ENCODE measurements around the gene KLHL40. TPM values are rescaled to one million over a fixed set of nuclear protein-coding genes. Genes with fewer than 3 reads are reported as not detected.

Gene KLHL40
- total and polyA plus RNA-seq, 10 of the 15 experiments (the other 5 are each of a cell fraction or from before 2014, with no cell fraction given), result not detected

DNA sequence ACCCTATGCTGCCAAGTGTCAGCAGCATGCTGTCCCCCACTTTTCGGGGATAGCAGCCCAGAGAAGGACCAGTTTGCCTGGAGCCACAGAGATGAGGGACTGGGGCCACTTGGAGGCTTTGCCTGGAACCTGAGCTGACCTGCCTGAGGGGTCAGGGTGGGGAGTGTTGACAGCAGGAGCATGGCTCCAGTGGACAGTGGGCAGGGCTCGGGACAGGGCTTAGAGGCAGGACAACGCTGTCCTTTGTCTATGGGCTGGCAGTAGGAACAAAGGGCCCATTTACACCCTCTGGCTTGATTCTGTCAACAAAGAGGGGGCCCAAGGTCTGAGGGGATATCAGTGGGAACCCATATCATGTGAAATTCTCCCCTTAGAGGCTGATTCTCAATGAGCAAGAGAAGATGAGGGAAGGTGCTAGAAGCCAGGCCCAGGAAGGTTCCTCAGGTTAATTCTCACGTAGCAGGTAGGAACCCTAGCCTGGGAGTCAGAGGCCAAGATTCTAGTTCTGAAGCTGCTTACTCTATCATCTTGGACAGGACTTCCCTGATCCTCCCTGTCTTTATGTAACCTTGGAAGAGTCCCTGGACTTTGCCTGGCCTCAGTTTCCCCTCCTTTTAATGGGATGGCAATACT lies 47.0 kb downstream of the KLHL40 start:
- no TSS peak for BruUV-seq (replicated peaks)

DNA sequence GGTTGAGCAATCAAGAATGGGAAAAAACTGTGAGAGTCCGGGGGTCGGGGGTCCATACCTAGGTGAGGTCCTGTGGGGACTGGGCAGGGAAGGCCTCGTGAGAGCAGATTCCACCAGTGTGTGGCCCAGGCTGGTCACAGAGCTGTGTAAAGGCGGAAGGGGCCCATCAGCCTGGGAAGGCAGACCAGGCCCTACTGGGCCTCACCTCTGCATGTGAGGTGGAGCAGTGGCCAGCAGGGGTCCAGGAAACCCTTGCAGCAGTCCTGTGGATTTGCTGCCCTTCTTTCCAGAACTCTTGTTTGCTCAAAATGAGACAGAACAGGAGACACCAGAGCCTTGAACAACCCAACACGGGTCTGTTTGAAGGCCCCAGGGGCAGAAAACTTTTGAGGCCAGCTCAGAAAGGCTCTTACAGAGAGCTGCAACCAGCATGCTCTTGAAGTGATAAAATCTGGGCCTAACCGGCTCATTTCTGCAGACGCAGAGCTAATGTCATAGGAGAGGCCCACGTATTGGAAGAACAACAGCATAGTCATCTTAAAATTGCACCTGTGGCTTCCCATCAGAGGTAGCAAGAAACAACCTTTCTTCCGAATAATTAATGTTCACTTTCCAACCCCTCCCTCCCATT lies 47.6 kb downstream of the KLHL40 start:
- H3K4me1 ChIP-seq (ENCODE audit: control insufficient read depth, insufficient read depth, low read length), result no peaks in the 10 kb centered on the region
- H3K79me2 ChIP-seq (ENCODE audit: control insufficient read depth, insufficient read depth, low read length), result no peaks in the 10 kb centered on the region
- POLR2A ChIA-PET, result no interaction called here
- no peaks in the 10 kb centered on the region for H3K9me3 ChIP-seq (replicated peaks; ENCODE audit: control insufficient read depth, insufficient read depth, low read length)
- CTCF ChIA-PET, result no interaction called here
- SMC1A ChIA-PET (ENCODE audit: uncharacterized antibody, unreplicated experiment), result no interaction called here
- no peaks in the 10 kb centered on the region; a peak in 1 of 4 replicates for H3K27me3 ChIP-seq (replicated peaks in 1 of 2; ENCODE audit: control insufficient read depth in 2 of 2, insufficient read depth in 2 of 2, low read length in 1 of 2)
- H3K9ac ChIP-seq (ENCODE audit: control insufficient read depth, insufficient read depth, low read length), result no peak overlapping the region
- H3K27ac ChIP-seq (ENCODE audit: control insufficient read depth, insufficient read depth), result no peak overlapping the region
- DNase-seq (ENCODE audit: low read depth, low spot score) (no peak), ATAC-seq (peak; percentile 27; the same call in 1 of the 3 replicates), FAIRE-seq (no peak)
- RAD21 ChIA-PET (ENCODE audit: unreplicated experiment), result no interaction called here
- H3K4me3 ChIP-seq, result no peak overlapping the region
- H3K4me2 ChIP-seq (ENCODE audit: control insufficient read depth, insufficient read depth), result no peak overlapping the region
- TF ChIP-seq MYC (IDR thresholded peaks at IDR 0.05; ENCODE audit: insufficient read depth, insufficient read length, insufficient replicate concordance, low read length, severe bottlenecking), result no peak
- TF ChIP-seq TCF3 (IDR thresholded peaks at IDR 0.05; ENCODE audit: borderline replicate concordance, insufficient read depth, low read depth, low read length), result no peak
- no peak for TF ChIP-seq TCF7 (IDR thresholded peaks at IDR 0.05; ENCODE audit: borderline replicate concordance)
- no peak for TF ChIP-seq PAX5 (IDR thresholded peaks at IDR 0.05; ENCODE audit: borderline replicate concordance, low read depth, low read length)
- no peak for TF ChIP-seq SREBF2 (IDR thresholded peaks at IDR 0.05; ENCODE audit: low read length)
- no peak for TF ChIP-seq BMI1 (IDR thresholded peaks at IDR 0.05; ENCODE audit: borderline replicate concordance)
- no peak for TF ChIP-seq ZNF622 (IDR thresholded peaks at IDR 0.05)
- TF ChIP-seq TARDBP (IDR thresholded peaks at IDR 0.05; ENCODE audit: borderline replicate concordance), result no peak
- no peak for TF ChIP-seq MTA2 (IDR thresholded peaks at IDR 0.05; ENCODE audit: low read depth)
- H4K20me1 ChIP-seq (ENCODE audit: control insufficient read depth, insufficient read depth), result no peaks in the 10 kb centered on the region
- H2AFZ ChIP-seq (ENCODE audit: control insufficient read depth, low read depth, low read length), result no peak overlapping the region
- no peaks in the 10 kb centered on the region for H3K36me3 ChIP-seq (ENCODE audit: control insufficient read depth in 2 of 2, insufficient read depth in 2 of 2, low read length in 1 of 2)
- in situ Hi-C loops (cut with MboI), result no loop called here
- 55% methylated on average over 9 of the region's 9 CpGs for WGBS (ENCODE audit: insufficient coverage, insufficient replicate concordance, low lambda C conversion rate, missing lambda C conversion rate)
- BruUV-seq (replicated peaks), result no TSS peak
- intact Hi-C loops (cut with micrococcal nuclease; ENCODE audit: unreplicated experiment), result no loop called here

More for the DNA sequence above, 47.0 kb downstream of the KLHL40 start:
- DNase-seq (ENCODE audit: low read depth, low spot score) (no peak), ATAC-seq (no peak), FAIRE-seq (no peak)
- Histone ChIP-seq H3K4me2 (ENCODE audit: control insufficient read depth, insufficient read depth) (no peak overlapping the region), H3K27ac (ENCODE audit: control insufficient read depth, insufficient read depth) (no peak overlapping the region), H3K27me3 (replicated peaks in 1 of 2; ENCODE audit: control insufficient read depth in 2 of 2, insufficient read depth in 2 of 2, low read length in 1 of 2) (no peaks in the 10 kb centered on the region; a peak in 1 of 4 replicates), H3K36me3 (ENCODE audit: control insufficient read depth in 2 of 2, insufficient read depth in 2 of 2, low read length in 1 of 2) (no peaks in the 10 kb centered on the region), H3K9ac (ENCODE audit: control insufficient read depth, insufficient read depth, low read length) (no peak overlapping the region), H2AFZ (ENCODE audit: control insufficient read depth, low read depth, low read length) (no peak overlapping the region), H3K4me3 (no peak overlapping the region), H3K4me1 (ENCODE audit: control insufficient read depth, insufficient read depth, low read length) (no peaks in the 10 kb centered on the region), H3K79me2 (ENCODE audit: control insufficient read depth, insufficient read depth, low read length) (no peaks in the 10 kb centered on the region), H3K9me3 (replicated peaks; ENCODE audit: control insufficient read depth, insufficient read depth, low read length) (no peaks in the 10 kb centered on the region), H4K20me1 (ENCODE audit: control insufficient read depth, insufficient read depth) (no peaks in the 10 kb centered on the region)
- in situ Hi-C loops (cut with MboI), result no loop called here
- TF ChIP-seq MXI1 (IDR thresholded peaks at IDR 0.05; ENCODE audit: low read depth, low read length) (no peak), ESRRA (IDR thresholded peaks at IDR 0.05; ENCODE audit: low read length) (no peak), RAD51 (IDR thresholded peaks at IDR 0.05) (no peak), NFYA (IDR thresholded peaks at IDR 0.05; ENCODE audit: borderline replicate concordance, low read depth, low read length) (no peak), ZZZ3 (IDR thresholded peaks at IDR 0.05; ENCODE audit: control insufficient read depth, insufficient read length, low read depth) (no peak), BMI1 (IDR thresholded peaks at IDR 0.05; ENCODE audit: borderline replicate concordance) (no peak), SMC3 (IDR thresholded peaks at IDR 0.05; ENCODE audit: borderline replicate concordance, low read length) (no peak), SUPT20H (IDR thresholded peaks at IDR 0.05; ENCODE audit: borderline replicate concordance, control insufficient read depth, low read depth, low read length) (no peak)
- CTCF ChIA-PET, result no interaction called here
- RAD21 ChIA-PET (ENCODE audit: unreplicated experiment), result no interaction called here
- SMC1A ChIA-PET (ENCODE audit: uncharacterized antibody, unreplicated experiment), result no interaction called here
- intact Hi-C loops (cut with micrococcal nuclease; ENCODE audit: unreplicated experiment), result no loop called here
- WGBS (ENCODE audit: insufficient coverage, insufficient replicate concordance, low lambda C conversion rate, missing lambda C conversion rate), result 8% methylated on average over 4 of the region's 4 CpGs
- POLR2A ChIA-PET, result no interaction called here
